H9 (cell line): Measurements from ENCODE around the gene MCF2L. TPM values are rescaled to one million over a fixed set of nuclear protein-coding genes. Genes with fewer than 3 reads are reported as not detected.

Experiments used
- DNase-seq: peaks from one replicate; pipeline ENCODE4 v3.0.0-alpha.2; 2017
- H2AFZ ChIP-seq: one replicate; pipeline ENCODE4 v1.6.1; 2013; ENCODE audit warnings: mild to moderate bottlenecking, low read length, control low read depth, moderate library complexity
- H2AK5ac ChIP-seq: 2 replicates; pipeline ENCODE4 v1.6.1; 2013; ENCODE audit warnings: low read length, control low read depth, mixed read lengths; ENCODE audit not compliant: insufficient read length
- H2BK120ac ChIP-seq: one replicate; pipeline ENCODE4 v1.6.1; 2013; ENCODE audit warnings: low read depth, mild to moderate bottlenecking, low read length, control low read depth, inconsistent platforms; ENCODE audit not compliant: poor library complexity, severe bottlenecking
- H2BK12ac ChIP-seq: 2 replicates; pipeline ENCODE4 v1.6.1; 2013; ENCODE audit warnings: low read length, control low read depth, mixed read lengths, low read depth; ENCODE audit not compliant: insufficient read length
- H2BK15ac ChIP-seq: 2 replicates; pipeline ENCODE4 v1.6.1; 2013; ENCODE audit warnings: low read depth, low read length, control low read depth
- H2BK20ac ChIP-seq: one replicate; pipeline ENCODE4 v1.6.1; 2013; ENCODE audit warnings: low read depth, mild to moderate bottlenecking, low read length, control low read depth, inconsistent platforms; ENCODE audit not compliant: poor library complexity, severe bottlenecking
- H2BK5ac ChIP-seq: 2 replicates; pipeline ENCODE4 v1.6.1; 2013; ENCODE audit warnings: low read length, control low read depth, mixed read lengths; ENCODE audit not compliant: insufficient read length
- H3K14ac ChIP-seq: 2 replicates; pipeline ENCODE4 v1.6.1; 2013; ENCODE audit warnings: low read length, control low read depth; ENCODE audit not compliant: insufficient read depth
- H3K18ac ChIP-seq: 2 replicates; pipeline ENCODE4 v1.6.1; 2013; ENCODE audit warnings: low read depth, mild to moderate bottlenecking, mixed read lengths, low read length, control low read depth; ENCODE audit not compliant: insufficient read length
- H3K23ac ChIP-seq: 2 replicates; pipeline ENCODE4 v1.6.1; 2013; ENCODE audit warnings: low read length, control low read depth, mixed read lengths, low read depth; ENCODE audit not compliant: insufficient read length
- H3K23me2 ChIP-seq: 2 replicates; pipeline ENCODE4 v1.6.1; 2013; ENCODE audit warnings: low read depth, mild to moderate bottlenecking, mixed read lengths, low read length, control low read depth; ENCODE audit not compliant: insufficient read length, poor library complexity, severe bottlenecking
- H3K27ac ChIP-seq: 2 replicates; pipeline ENCODE4 v1.5.1; 2013; ENCODE audit warnings: low read length, control low read depth, mixed read lengths, low read depth; ENCODE audit not compliant: insufficient read length
- H3K27me3 ChIP-seq: 2 replicates; pipeline ENCODE4 v1.6.1; 2013; ENCODE audit warnings: low read length, control low read depth, inconsistent platforms; ENCODE audit not compliant: insufficient read depth
- H3K4ac ChIP-seq: 2 replicates; pipeline ENCODE4 v1.6.1; 2013; ENCODE audit warnings: low read depth, mild to moderate bottlenecking, control low read depth, inconsistent platforms, low read length, moderate library complexity
- H3K4me1 ChIP-seq: 2 replicates; pipeline ENCODE4 v1.6.1; 2013; ENCODE audit warnings: low read length, control low read depth, inconsistent platforms; ENCODE audit not compliant: insufficient read depth
- H3K4me2 ChIP-seq: 2 replicates; pipeline ENCODE4 v1.6.1; 2013; ENCODE audit warnings: low read length, control low read depth, mixed read lengths; ENCODE audit not compliant: insufficient read length, insufficient read depth
- H3K56ac ChIP-seq: 2 replicates; pipeline ENCODE4 v1.6.1; 2013; ENCODE audit warnings: low read depth, mild to moderate bottlenecking, mixed read lengths, low read length, control low read depth; ENCODE audit not compliant: insufficient read length
- H3K79me1 ChIP-seq: 2 replicates; pipeline ENCODE4 v1.6.1; 2013; ENCODE audit warnings: low read depth, mild to moderate bottlenecking, moderate library complexity, low read length, control low read depth, inconsistent platforms; ENCODE audit not compliant: insufficient read depth, poor library complexity, severe bottlenecking
- H3K79me2 ChIP-seq: 2 replicates; pipeline ENCODE4 v1.6.1; 2013; ENCODE audit warnings: low read length, control low read depth, inconsistent platforms; ENCODE audit not compliant: insufficient read depth
- H3K9ac ChIP-seq: 2 replicates; pipeline ENCODE4 v1.6.1; 2013; ENCODE audit warnings: low read length, control low read depth, mixed read lengths; ENCODE audit not compliant: insufficient read length; ENCODE audit errors: extremely low read depth
- H3K9me3 ChIP-seq: one replicate; pipeline ENCODE4 v1.6.1; 2013; ENCODE audit warnings: low read depth, low read length, inconsistent platforms; ENCODE audit not compliant: control insufficient read depth
- H3T11ph ChIP-seq: one replicate; pipeline ENCODE4 v1.6.1; 2013; ENCODE audit warnings: mild to moderate bottlenecking, low read length, control low read depth, inconsistent platforms
- H4K20me1 ChIP-seq: one replicate; pipeline ENCODE4 v1.6.1; 2013; ENCODE audit not compliant: control insufficient read depth, insufficient read length, insufficient read depth
- H4K5ac ChIP-seq: 2 replicates; pipeline ENCODE4 v1.6.1; 2013; ENCODE audit warnings: low read depth, mild to moderate bottlenecking, mixed read lengths, low read length, control low read depth; ENCODE audit not compliant: insufficient read length
- H4K8ac ChIP-seq: replicated peaks from 2 replicates; pipeline ENCODE4 v1.6.1; 2013; ENCODE audit warnings: low read length, control low read depth, mixed read lengths, low read depth; ENCODE audit not compliant: insufficient read length
- H4K91ac ChIP-seq: 2 replicates; pipeline ENCODE4 v1.6.1; 2013; ENCODE audit warnings: low read depth, mild to moderate bottlenecking, moderate library complexity, mixed read lengths, low read length, control low read depth; ENCODE audit not compliant: insufficient read length
- H3K27ac Mint-ChIP-seq, 3 experiments: 2 replicates in 2 of 3; 3 replicates in 1 of 3; pipeline ENCODE4 v1.8.0; 2020 to 2021; ENCODE audit warnings: mixed read lengths in 3 of 3, mild to moderate bottlenecking in 1 of 3, moderate library complexity in 1 of 3
- H3K27me3 Mint-ChIP-seq: 2 replicates; pipeline ENCODE4 v1.8.0; 2021; ENCODE audit warnings: low read depth, mild to moderate bottlenecking, moderate library complexity, mixed read lengths
- H3K36me3 Mint-ChIP-seq, 3 experiments: 2 replicates in 2 of 3; 3 replicates in 1 of 3; pipeline ENCODE4 v1.8.0; 2020 to 2021; ENCODE audit warnings: low read depth in 3 of 3, mixed read lengths in 3 of 3; ENCODE audit not compliant: insufficient read depth in 1 of 3
- H3K4me1 Mint-ChIP-seq, 2 experiments: 2 replicates each; pipeline ENCODE4 v1.8.0; 2020; ENCODE audit warnings: mixed read lengths in 2 of 2
- H3K4me3 Mint-ChIP-seq, 2 experiments: 2 replicates in 1 of 2; 3 replicates in 1 of 2; pipeline ENCODE4 v1.8.0; 2020 to 2021; ENCODE audit warnings: mild to moderate bottlenecking in 2 of 2, mixed read lengths in 2 of 2, moderate library complexity in 1 of 2
- H3K9me3 Mint-ChIP-seq, 2 experiments: 2 replicates in 1 of 2; 3 replicates in 1 of 2; pipeline ENCODE4 v1.8.0; 2020; ENCODE audit warnings: mild to moderate bottlenecking in 2 of 2, mixed read lengths in 2 of 2, moderate library complexity in 1 of 2
- CTCF ChIP-seq: fragments of 200-600 bp; sonication (generic); conservative IDR thresholded peaks from 3 replicates; pipeline ENCODE4 v1.8.0; 2021; ENCODE audit warnings: antibody characterized with exemption, mild to moderate bottlenecking
- WGBS: extraction: QIAGEN DNeasy Blood & Tissue Kit; methylation state at CpG from one replicate; pipeline ENCODE4 v1.1.7; 2013; ENCODE audit warnings: missing lambda C conversion rate, low lambda C conversion rate, mixed read lengths; ENCODE audit not compliant: insufficient read length; ENCODE audit errors: extremely low coverage; 5-methylcytosine and 5-hydroxymethylcytosine counted together
- total RNA-seq: library from RNA; stranded (reverse); gene quantifications from 2 replicates; pipeline ENCODE4 v1.2.1, GENCODE V29; 2021

Gene MCF2L
- total RNA-seq, 1 experiment from 2014 or later, result 18.5 TPM

DNA sequence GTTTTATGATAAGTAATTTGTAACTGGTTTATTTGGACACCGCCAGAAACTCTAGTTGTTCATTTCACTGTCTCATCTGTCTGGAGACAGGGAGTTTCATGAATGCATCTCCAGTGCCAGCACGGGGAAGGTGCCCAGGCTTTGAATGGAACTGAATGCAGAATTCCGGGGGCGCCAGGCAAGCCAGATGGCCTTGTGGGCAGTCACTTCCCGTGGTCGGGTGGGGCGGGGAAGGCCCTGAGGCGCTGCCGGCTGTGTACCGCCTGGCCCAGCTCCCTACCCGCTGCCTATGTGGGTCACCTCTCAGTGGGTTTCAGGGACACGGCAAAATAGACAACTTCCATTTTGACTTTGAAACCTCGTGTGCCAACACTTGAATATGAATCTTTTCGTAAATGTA, 28.8 kb upstream of the MCF2L start:
- no peak overlapping the region for H2BK5ac ChIP-seq
- no peak overlapping the region for H3K4ac ChIP-seq
- no peak overlapping the region for H2BK120ac ChIP-seq
- H2BK15ac ChIP-seq, result no peak overlapping the region
- H4K91ac ChIP-seq, result no peak overlapping the region
- no peaks in the 10 kb centered on the region for H3K9me3 ChIP-seq
- no peak overlapping the region for H4K5ac ChIP-seq
- Mint-ChIP-seq H3K4me3 (no peak overlapping the region), H3K4me1 (peaks cover 6 to 11% of the 10 kb centered on the region in 2 experiments), H3K27ac (no peak overlapping the region), H3K27me3 (peaks cover 12% of the 10 kb centered on the region), H3K36me3 (peaks cover 5 to 13% (median 6%) of the 10 kb centered on the region in 3 experiments; a peak in 6 of 7 replicates), H3K9me3 (peaks cover 5 to 12% of the 10 kb centered on the region in 2 experiments)
- H2BK12ac ChIP-seq, result no peak overlapping the region
- no peak overlapping the region for H3K23ac ChIP-seq
- H3K56ac ChIP-seq, result no peak overlapping the region
- peaks cover 2% of the 10 kb centered on the region; the same call in 1 of the 2 replicates for H3K79me2 ChIP-seq
- H3K27me3 ChIP-seq, result no peaks in the 10 kb centered on the region
- H4K8ac ChIP-seq, result no peak overlapping the region
- no peaks in the 10 kb centered on the region for H4K20me1 ChIP-seq
- no peak overlapping the region for H3K4me2 ChIP-seq
- H2BK20ac ChIP-seq, result no peak overlapping the region
- H3K9ac ChIP-seq, result no peak overlapping the region
- WGBS, result no CpG with 5 or more reads among the region's 14 CpGs
- H3K27ac ChIP-seq, result no peak overlapping the region
- H3T11ph ChIP-seq, result no peak overlapping the region
- H3K18ac ChIP-seq, result no peak overlapping the region
- H3K79me1 ChIP-seq, result no peaks in the 10 kb centered on the region
- H3K23me2 ChIP-seq, result peaks cover 15% of the 10 kb centered on the region
- no peak overlapping the region for H3K14ac ChIP-seq
- no peak for DNase-seq
- no peak overlapping the region for H2AFZ ChIP-seq
- TF ChIP-seq CTCF, result no peak
- no peaks in the 10 kb centered on the region for H3K4me1 ChIP-seq
- no peak overlapping the region for H2AK5ac ChIP-seq
